ENCODE data around the gene VNN1.
"Not testable (repeated sequence)": the region's sequence is repeated elsewhere in the genome, so short reads cannot be mapped to it uniquely, and the experiment has no call there.

- TF ChIP-seq CTCF, POLR2A, POLR2AphosphoS5 (IDR thresholded peaks at IDR 0.05): not testable (repeated sequence)
Observed at GRCh38 chr6:132635906-132636305, 77.9 kb downstream of the VNN1 start.

Measured in breast epithelium (tissue), 3 donors.